ENCODE data around the gene PFKP.
"Not testable (repeated sequence)": the region's sequence is repeated elsewhere in the genome, so short reads cannot be mapped to it uniquely, and the experiment has no call there.

PFKP gene

DNA sequence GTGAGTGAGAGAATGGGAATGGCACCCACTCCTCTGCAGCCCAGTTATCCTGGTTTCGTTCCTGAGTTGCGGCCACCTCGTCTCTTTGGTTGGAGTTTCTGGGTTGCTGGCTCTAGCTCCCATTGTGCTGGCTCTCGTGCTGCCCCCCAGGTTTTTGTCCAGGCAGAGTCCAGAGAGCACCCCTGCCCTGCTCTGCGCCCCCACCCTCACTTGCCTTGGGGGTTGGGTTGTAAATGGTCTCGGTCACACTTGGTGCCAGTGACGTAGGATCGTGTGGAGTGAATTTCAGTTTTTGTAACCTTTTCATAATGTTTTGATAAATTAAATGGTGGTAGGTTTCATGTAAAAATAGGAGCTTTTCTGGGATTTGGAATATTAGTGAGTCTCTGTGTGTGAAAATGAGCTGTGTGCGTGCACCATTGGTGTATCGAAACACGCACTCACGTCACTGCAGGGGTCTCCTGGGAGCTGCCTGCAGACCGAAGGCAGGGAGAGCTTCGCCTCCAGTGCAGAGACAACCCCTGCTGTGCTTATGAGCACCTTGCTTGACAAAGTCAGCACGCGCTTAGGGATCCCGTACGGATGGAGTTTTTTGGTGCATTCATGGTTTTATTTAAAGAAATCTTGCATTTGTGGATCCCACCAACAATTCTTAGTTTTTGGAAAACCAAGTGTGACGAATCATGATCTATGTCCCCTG is 32.9 kb downstream of the PFKP start:
- no peak for DNase-seq

DNA sequence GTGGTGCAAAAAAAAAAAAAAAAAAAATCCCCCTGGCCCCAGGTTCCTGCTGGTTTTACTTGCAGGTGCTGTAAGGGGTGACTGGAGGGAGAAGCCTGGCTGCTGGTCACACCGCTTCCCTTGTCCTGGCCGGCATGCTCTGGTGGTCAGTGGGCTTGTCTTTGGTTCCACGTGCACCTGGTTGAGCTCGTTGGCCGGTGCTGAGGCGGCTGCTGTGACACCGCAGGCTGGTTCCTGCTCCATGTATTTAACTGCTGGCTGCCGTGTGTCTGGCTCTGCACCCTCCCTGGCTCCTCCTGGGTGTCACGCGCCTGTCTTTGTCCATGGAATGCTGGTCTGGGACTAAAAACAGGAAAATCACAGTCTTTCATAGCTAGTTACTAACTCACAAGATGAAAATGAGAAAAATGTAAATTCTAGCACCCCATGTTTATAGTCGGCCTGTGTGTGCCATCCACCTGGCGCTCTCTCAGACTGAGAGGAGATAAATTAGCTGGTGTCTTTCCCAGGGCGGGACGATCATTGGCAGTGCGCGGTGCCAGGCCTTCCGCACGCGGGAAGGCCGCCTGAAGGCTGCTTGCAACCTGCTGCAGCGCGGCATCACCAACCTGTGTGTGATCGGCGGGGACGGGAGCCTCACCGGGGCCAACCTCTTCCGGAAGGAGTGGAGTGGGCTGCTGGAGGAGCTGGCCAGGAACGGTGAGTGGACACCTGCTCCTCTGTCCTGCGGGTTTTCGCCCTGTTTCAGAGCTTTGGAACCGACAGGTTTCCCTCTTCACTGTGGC is 33.7 kb downstream of the PFKP start:
- no peak for DNase-seq

GRCh38 chr10:3102720-3103427 is 35.5 kb downstream of the PFKP start:
- DNase-seq: no peak

GRCh38 chr10:3103646-3104045 is 36.3 kb downstream of the PFKP start:
- no peak for DNase-seq

DNA sequence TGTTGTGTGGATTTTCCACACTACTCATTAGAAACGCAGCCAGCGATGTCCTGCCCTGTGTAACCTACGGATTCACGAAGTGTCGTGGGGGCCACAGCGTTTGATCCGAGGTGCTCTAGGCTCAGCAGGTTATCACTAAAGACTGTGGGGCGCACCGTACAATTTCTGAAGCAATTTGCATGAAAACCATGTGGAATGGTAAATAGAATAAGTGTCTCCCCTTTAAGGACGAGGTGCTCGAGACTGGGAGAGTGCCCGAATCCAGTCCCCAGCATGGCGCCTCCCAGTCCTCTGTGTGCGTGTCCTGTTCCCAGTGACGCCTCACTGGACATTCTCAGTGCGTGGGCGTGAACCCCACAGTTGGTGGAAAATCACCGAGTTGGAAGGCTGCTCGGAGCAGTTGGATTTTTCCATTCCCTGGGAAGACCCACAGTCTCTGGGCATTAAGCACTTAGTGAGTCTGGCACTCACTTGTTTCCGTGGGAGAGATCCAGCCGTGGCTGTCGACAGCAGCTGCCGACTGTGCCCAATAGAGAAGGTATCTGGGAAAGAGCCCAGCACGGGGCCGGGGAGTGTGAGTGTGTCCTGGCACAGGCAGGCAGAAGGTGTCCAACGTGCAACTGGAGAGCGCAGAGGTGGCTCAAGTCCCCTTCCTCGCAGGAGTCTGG is 37.0 kb downstream of the PFKP start:
- no peak for DNase-seq

- DNase-seq: no peak
Measured at GRCh38 chr10:3105166-3105565, 37.8 kb downstream of the PFKP start.

DNA sequence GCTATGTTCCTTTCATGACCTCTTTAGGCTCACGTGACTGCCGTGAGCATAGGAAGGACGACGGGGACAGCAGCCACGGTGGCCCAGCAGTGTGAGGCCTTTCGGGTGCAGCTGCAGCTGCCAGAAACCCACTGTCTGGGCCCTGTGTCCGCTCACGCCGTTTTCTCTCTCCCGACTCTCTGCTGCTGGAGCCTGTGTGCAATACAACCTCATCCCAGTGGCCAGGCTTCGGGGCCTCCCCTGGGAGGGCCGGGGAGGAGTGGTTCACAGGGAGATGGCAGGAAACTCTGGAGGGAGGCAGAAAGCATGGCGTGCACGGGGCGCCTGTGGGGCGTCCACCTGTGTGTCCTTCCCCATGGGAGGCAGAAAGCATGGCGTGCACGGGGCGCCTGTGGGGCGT is 38.6 kb downstream of the PFKP start:
- DNase-seq: no peak

DNA sequence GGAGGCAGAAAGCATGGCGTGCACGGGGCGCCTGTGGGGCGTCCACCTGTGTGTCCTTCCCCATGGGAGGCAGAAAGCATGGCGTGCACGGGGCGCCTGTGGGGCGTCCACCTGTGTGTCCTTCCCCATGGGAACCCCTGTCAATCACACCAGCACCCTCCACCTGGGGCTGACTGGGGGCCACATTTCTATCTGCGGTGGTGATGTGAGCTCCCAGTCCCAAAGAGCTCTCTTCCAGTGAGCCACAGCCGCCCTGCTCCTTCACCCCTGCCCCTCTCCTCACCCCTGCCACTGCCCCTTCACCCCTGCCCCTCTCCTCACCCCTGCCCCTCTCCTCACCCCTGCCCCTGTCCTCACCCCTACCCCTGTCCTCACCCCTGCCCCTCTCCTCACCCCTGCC is 39.0 kb downstream of the PFKP start:
- DNase-seq: not testable (repeated sequence)

- DNase-seq: no peak
Measured at GRCh38 chr10:3106928-3107425, 39.6 kb downstream of the PFKP start.

GRCh38 chr10:3107426-3107961 is 40.1 kb downstream of the PFKP start:
- DNase-seq: no peak

- no peak for DNase-seq
Measured at GRCh38 chr10:3108033-3108432, 40.7 kb downstream of the PFKP start.

DNA sequence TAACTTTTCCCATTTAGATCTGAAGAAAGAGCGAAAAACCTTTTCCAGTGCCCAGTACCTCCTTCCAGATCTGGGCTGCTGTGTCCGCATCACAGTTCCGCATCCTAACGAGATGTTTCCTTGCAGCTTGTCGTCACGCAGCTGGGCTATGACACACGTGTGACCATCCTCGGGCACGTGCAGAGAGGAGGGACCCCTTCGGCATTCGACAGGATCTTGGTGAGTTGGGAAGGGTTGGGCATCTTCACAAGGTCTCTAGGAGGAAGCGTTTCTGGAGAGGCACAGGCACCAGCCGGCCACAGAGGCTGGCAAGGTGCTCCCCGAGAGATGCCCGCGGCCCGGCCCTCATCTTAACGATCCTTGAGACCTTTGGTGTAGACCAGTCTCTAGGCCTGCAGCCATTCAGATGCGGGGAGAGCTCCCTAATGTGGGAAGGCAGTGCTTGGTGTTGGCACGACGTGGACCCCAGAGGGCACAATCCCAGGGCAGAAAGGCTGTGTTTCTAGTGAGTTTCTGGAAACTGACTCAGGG is 41.3 kb downstream of the PFKP start:
- no peak for DNase-seq

- DNase-seq: no peak
Measured at GRCh38 chr10:3109196-3109595, 41.8 kb downstream of the PFKP start.

- no peak for DNase-seq
Measured at GRCh38 chr10:3109633-3110032, 42.3 kb downstream of the PFKP start.

DNA sequence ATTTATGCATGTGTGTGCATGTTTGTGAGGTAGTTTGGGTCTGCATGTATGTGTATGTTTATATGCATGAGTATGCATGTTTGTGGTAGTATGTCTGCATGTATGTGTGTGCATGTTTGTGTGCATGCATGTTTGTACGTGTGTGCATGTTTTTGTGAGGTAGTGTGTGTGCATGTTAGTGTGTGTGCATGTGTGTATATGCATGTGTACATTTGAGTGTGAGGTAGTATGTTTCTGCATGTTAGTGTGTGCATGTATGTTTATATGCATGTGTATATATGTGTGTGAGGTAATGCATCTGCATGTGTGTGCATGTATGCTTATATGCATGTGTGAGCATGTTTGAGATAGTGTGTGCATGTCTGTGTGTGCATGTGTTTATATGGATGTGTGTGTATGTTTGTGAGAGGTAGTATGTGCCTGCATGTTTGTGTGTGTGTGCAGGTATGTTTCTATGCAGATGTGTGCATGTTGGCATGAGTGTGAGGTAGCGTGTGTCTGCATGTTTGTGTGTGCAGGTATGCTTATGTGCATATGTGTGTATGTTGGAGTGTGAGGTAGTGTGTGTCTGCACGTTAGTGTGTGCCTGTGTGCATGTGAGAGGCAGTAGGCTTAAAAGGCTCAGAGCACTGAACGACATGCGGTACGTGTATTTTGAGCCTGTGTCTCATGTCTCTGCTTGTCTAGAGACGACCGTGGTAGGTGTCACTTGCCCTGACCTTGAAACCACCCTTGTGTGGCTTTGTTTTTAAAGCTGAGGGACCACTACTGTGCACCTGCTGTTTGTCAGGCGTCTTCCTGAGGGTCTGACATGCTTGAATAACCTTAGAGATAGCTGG is 43.7 kb downstream of the PFKP start:
- no peak for DNase-seq

- no peak for DNase-seq
Measured at GRCh38 chr10:3111621-3112163, 44.3 kb downstream of the PFKP start.

- DNase-seq: no peak
Measured at GRCh38 chr10:3113343-3113720, 46.0 kb downstream of the PFKP start.

DNA sequence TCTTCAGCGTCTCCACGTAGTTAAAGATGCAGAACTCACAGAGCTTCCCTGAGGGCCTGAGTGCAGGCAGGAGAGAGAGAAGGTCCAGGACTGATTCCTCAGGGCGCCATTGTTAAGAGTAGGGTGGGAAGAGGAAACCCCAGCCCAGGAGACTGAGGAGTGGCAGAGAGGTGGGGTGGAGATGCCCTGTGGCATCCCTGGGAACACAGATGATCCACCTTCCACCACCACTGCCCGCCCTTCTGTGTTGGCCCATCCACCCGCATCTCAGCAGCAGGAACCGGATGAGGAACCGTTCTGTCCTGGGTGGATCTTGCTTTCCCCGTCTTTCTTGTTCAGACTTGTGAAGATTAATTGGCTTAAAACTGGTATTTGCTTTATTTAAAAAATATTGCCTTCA is 48.3 kb downstream of the PFKP start:
- DNase-seq: no peak

GRCh38 chr10:3116508-3117100 is 49.3 kb downstream of the PFKP start:
- no peak for DNase-seq

DNA sequence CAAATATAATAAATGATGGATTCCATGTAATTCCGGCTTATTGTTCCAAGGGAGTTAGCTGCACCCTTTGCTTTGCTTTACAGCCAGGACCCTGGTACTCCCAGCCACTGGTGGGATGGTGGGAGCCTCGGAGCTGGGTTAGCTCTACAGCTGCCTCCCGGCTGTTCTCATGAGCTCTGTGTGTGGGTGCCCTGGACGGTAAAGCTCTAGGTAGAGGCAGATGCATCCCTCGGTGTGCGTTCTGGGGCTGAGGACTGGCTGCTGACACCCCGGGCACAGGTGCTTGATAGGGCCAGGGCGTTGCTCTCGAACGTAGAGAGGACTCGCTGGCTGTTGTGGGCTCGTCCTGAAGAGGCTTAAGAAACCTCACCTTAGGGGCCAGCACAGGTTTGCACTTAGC is 50.1 kb downstream of the PFKP start:
- DNase-seq: no peak

DNA sequence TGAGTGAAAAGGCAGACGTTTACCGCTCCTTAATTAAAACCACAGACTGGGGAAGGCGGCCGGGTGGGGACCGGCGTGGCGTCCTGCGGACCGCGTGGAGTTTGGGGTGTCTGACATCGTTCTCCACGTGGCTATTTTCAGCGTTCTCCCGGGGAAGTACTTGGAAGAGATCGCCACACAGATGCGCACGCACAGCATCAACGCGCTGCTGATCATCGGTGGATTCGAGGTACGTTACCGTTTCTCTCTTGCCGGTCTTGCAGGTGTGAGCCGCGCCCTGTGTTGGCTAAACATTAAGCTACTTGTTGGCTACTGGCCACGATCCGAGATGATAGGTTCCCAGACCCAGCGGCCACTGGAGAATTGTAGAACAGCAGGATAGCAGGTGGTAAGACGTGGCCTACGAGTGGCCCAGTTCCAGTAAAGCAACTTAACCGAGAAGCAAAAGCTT is 51.3 kb downstream of the PFKP start:
- DNase-seq: no peak
